Neural progenitor cell (in vitro differentiated cells): Measurements from ENCODE around the gene BFSP2.

Source experiments
- CTCF ChIP-seq: fragments of 200-600 bp; sonication (generic); IDR thresholded peaks from 2 replicates; pipeline ENCODE4 v1.5.1; 2017; ENCODE audit warnings: antibody characterized with exemption, mild to moderate bottlenecking
- EZH2 ChIP-seq: fragments of 200-600 bp; sonication (generic); IDR thresholded peaks from 2 replicates; pipeline ENCODE4 v1.6.1; 2017; ENCODE audit warnings: antibody characterized with exemption, mild to moderate bottlenecking, moderate library complexity
- EZH2phosphoT487 ChIP-seq: fragments of 200-600 bp; sonication (generic); IDR thresholded peaks from 2 replicates; pipeline ENCODE4 v1.6.1; 2017; ENCODE audit warnings: antibody characterized with exemption

GRCh38 chr3:133472242-133472641, 72.4 kb downstream of the BFSP2 start:
- TF ChIP-seq CTCF (no peak), EZH2 (no peak), EZH2phosphoT487 (no peak)
